Mesenteric fat pad (tissue), 1 donor: ENCODE data around the gene DAZL. TPM values are rescaled to one million over a fixed set of nuclear protein-coding genes. Genes with fewer than 3 reads are reported as not detected.

Experiments
- DNase-seq: peaks from one replicate; pipeline ENCODE4 v3.0.0-alpha.2; 2020; ENCODE audit warnings: low spot score
- total RNA-seq: library from RNA; stranded (reverse); fragmentation: NEBNext Ultra II Directional; extraction: Animal tissue kit (Norgen Biotek cat#: 25700); gene quantifications from one replicate; pipeline ENCODE4 v1.2.1, GENCODE V29; 2021
- donor health status: DM: yes; HTN: yes; CAD: no.

The DAZL gene
- total RNA-seq, 1 donor from 2014 or later, result not detected

GRCh38 chr3:16596352-16597032 lies 8.7 kb downstream of the DAZL start:
- DNase-seq, result no peak

- no peak for DNase-seq
These were observed 9.4 kb downstream of the DAZL start for GRCh38 chr3:16595778-16596177.

DNA sequence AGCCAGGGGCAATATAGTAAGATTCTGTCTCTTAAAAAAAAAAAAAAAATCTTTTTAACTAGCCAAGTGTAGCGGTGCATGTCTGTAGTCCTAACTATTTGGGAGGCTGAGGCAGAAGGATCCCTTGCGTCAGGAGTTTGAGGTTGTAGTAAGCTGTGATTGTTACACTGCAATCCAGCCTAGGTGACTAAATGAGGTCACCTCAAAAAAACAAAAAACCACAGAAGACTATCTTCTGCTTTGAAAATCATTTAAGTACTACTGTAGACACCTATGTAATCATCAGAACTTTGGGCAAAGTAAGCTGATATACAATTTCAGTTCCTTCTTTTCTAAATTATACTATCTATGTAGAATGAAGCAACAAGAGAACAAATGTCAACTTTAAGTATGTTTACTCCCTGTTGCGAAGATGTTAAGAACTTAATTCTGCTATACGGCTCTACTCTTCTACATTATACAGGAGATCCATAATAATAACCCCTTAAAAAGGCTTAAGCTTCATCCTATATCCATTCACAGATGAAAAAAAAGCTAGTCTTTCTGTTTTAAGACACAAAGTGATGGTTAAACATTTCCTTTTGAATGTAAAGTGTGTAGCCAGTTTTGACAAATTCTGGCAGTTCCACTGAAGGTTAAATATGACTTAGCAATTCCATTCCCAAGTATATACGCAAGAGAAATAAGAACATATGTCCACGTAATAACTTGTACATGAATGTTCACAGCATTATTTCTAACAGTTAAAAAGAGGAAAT lies 15.2 kb downstream of the DAZL start:
- no peak for DNase-seq

DNA sequence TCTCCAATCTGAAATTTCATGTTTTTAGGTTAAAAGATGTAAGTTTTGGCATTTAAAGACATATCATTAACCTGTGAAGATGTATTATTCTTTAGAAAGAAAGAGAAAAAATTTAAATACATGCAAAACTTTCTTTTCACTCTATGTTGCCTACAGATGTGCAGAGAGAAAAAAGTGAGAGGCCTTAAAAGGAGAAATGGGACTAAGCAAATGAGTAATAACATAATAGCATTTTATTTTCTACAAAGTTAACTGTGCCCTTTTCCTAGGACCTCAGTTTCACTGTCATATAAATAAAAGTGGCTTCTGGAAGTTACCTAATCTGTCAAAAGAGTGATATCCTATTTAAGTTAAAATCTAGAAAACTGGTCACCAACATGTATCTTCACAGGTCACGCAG lies 16.1 kb downstream of the DAZL start:
- no peak for DNase-seq

GRCh38 chr3:16587681-16588060 lies 17.6 kb downstream of the DAZL start:
- no peak for DNase-seq

DNA sequence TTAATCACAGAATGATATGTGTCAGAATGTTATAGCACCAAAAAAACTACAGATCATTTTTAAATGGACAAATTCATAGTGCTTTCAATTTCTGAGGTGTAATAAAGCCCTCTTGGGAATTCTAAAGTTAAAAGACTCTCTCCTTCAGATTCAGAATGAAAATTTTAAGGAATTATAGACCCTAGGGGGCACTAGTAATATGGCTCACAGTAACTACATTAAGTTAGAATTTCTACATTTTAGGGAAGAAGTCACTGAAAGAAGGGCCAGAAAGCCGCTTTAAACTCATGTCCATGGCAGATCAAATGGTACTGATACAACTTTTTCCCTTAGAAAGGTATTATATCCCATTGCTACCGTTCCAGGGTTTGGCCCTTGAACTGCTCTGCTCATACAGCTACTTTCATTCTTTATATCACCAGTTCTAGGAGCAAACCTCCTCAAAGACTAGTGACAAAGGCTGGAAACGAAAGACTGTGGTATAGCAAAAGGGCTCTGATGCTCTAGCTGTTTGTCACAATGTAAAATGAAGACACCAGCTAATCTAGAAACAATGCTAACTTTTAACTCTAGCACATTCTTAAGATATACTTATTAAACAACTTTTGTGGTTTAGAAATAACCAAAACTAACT lies 18.1 kb downstream of the DAZL start:
- DNase-seq, result no peak

- DNase-seq, result no peak
These were observed 20.3 kb downstream of the DAZL start for GRCh38 chr3:16584880-16585279.

DNA sequence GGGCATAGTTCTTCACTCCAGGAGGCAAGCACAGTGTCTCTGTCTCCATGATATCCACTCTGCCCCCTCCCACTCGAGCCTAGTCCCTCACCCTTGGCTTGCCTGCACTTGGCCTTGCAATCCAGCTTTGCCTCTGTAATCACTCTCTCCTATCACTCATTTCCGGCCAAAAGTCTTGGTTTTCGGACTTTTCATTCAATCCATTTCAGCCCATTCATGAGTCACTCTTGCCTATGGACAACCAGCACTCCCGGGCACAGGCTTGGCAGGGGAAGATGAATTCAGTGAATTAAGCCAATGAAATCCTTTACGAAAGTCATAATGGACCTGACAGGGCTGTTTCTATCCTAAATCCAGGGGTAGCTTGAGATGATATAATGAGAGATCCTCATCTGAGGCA lies 21.7 kb downstream of the DAZL start:
- DNase-seq, result no peak

- no peak for DNase-seq
These were observed 35.1 kb downstream of the DAZL start for GRCh38 chr3:16570113-16570512.

- no peak for DNase-seq
These were observed 36.7 kb downstream of the DAZL start for GRCh38 chr3:16568532-16568931.

DNA sequence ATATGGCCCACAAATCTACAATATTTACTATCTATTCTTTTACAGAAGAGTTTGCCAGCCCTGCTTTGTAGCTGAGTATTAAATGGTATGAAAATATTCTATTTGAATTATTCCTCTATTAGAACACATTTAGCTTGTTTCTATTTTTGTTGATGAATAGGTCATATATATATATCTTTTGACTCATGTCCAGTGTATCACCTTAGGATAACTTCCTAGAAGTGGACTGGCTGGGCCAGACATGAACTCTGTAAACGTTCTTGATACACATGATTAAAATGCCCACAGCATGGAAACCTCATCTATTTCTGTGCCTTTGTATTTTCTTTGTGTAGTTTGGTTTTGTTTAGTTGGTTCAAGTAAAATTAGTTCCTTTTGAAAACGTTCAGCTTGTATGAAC lies 37.1 kb downstream of the DAZL start:
- DNase-seq, result no peak

- no peak for DNase-seq
These were observed 45.4 kb downstream of the DAZL start for GRCh38 chr3:16559653-16560365.

- DNase-seq, result no peak
These were observed 51.1 kb downstream of the DAZL start for GRCh38 chr3:16554126-16554525.

DNA sequence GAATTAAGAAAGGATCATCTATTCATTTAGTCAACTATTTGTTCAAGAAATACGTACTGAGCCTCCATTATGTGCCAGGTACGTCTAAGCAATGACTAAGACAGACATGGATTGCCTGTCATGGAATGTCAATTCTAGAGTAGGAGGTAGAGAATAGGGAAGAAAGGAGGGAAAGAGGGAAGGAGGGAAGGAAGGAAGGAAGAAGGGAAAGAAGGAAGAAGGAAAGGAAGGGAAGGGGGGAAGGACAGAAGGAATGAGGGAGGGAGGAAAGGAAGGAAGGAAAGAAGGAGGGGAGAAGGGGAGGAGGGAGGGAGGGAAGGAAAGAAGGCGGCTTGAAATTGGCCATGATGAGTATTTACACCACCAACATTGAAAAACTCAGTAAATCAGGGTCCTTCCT lies 52.5 kb downstream of the DAZL start:
- no peak for DNase-seq

DNA sequence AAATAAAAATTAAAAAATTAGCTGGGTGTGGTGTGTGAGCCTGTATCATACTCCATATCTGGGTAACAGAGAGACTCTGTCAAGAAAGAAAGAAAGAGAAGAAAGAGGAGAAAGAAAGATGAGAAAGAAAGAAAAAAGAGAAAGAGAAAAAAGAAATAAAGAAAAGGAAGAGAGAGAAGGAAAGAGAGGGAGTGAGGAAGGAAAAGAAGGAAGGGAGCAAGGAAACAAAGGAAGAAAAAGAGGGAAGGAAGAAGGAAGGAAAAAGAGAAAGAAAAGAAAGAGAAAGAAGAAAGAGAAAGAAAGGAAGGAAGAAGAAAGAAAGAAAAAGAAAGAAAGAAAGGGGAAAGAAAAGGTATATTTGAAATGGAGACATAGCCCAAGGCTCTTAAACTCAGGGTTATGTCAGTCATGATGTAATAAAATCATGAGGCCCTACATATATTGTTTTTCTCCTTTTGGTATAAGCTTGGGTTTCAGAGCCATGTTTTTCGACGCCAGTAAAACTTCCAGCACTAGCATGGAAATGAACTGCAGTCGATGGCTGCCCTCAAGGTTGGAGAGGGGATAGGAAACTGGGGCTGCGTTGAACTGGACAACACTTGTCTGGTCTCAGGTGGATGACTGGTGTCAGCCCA lies 53.8 kb downstream of the DAZL start:
- no peak for DNase-seq

GRCh38 chr3:16550676-16551341 lies 54.4 kb downstream of the DAZL start:
- no peak for DNase-seq

GRCh38 chr3:16550305-16550675 lies 54.9 kb downstream of the DAZL start:
- DNase-seq, result no peak

- no peak for DNase-seq
These were observed 56.5 kb downstream of the DAZL start for GRCh38 chr3:16548721-16549120.

DNA sequence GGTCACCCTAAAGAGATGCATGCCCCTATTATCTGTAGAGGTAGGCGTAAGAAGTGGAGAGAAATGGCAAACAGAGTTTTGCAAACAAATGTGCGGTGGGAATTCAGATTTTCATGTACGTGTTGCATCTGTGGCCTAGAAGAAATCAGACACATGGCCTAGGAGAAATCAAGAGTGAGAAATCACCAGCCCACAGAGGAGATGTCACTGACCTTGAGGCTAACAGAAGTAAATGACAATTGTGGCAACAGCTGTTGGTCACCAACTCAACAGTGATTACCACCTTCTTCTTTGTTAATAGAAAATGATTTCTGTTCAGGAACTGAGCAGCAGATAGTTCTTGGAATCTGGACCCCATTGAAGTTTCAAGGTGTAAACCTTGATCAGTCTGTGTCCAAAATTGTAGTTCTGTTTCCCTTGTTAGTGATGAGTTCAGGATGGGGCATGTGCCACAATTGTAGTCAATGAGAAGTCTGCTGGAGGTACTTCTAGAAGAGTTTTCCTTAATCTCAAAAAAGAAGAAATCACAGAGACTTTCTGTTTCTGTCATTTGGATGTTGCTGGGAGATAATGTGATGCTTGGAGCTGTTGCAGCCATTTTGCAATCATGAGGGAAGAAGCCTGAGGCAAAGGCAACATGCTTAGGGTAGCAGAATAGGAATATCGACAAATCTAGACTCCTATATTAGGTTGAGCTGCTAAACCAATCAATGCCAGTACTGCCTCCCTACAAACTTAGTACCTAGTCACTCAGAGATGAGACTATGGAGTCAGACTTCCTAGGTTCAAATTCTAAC lies 57.5 kb downstream of the DAZL start:
- DNase-seq, result no peak
